KMS-11 (cell line): ENCODE data around the gene CHPT1.

Source experiments
- H2AFZ ChIP-seq: fragments of 200-600 bp; sonication (generic); 2 replicates; pipeline ENCODE4 v1.6.1; 2016; ENCODE audit warnings: antibody characterized with exemption, mixed run types, low read depth
- H3K27ac ChIP-seq: fragments of 200-600 bp; sonication (generic); 2 replicates; pipeline ENCODE4 v1.6.1; 2016; ENCODE audit warnings: mild to moderate bottlenecking, mixed run types
- H3K27me3 ChIP-seq: fragments of 200-600 bp; sonication (generic); 2 replicates; pipeline ENCODE4 v1.6.1; 2017; ENCODE audit warnings: mild to moderate bottlenecking, low read depth, mixed run types, moderate library complexity; ENCODE audit not compliant: insufficient read depth
- H3K36me3 ChIP-seq: fragments of 200-600 bp; sonication (generic); 2 replicates; pipeline ENCODE4 v1.6.1; 2017; ENCODE audit warnings: mild to moderate bottlenecking, mixed run types; ENCODE audit not compliant: insufficient read depth
- H3K4me1 ChIP-seq: fragments of 200-600 bp; sonication (generic); 2 replicates; pipeline ENCODE4 v1.6.1; 2016; ENCODE audit warnings: mild to moderate bottlenecking, low read depth, mixed run types; ENCODE audit not compliant: poor library complexity, severe bottlenecking
- H3K4me2 ChIP-seq: fragments of 200-600 bp; sonication (generic); 2 replicates; pipeline ENCODE4 v1.7.0; 2016; ENCODE audit warnings: mild to moderate bottlenecking, mixed run types
- H3K4me3 ChIP-seq: fragments of 200-600 bp; sonication (generic); IDR thresholded peaks from 2 replicates; pipeline ENCODE4 v1.6.1; 2017; ENCODE audit warnings: low read depth, low read length, mixed read lengths; ENCODE audit not compliant: insufficient read depth
- H3K79me2 ChIP-seq: fragments of 200-600 bp; sonication (generic); 2 replicates; pipeline ENCODE4 v1.6.1; 2016; ENCODE audit warnings: low read depth, mixed run types; ENCODE audit not compliant: insufficient read depth
- H3K9ac ChIP-seq: fragments of 200-600 bp; sonication (generic); 2 replicates; pipeline ENCODE4 v1.6.1; 2016; ENCODE audit warnings: mild to moderate bottlenecking, mixed run types
- H4K20me1 ChIP-seq: fragments of 200-600 bp; sonication (generic); 2 replicates; pipeline ENCODE4 v1.6.1; 2016; ENCODE audit warnings: mild to moderate bottlenecking, mixed run types; ENCODE audit not compliant: insufficient read depth
- CTCF ChIP-seq: fragments of 200-600 bp; sonication (generic); conservative IDR thresholded peaks from 2 replicates; pipeline ENCODE4 v1.6.1; 2017; ENCODE audit warnings: low read depth, mild to moderate bottlenecking, antibody characterized with exemption, low read length, moderate library complexity, mixed read lengths

The CHPT1 gene

GRCh38 chr12:101694986-101695385 lies 2.5 kb upstream of the CHPT1 start:
- H3K36me3 ChIP-seq: no peaks in the 10 kb centered on the region
- H3K4me3 ChIP-seq: no peak overlapping the region
- H4K20me1 ChIP-seq: no peaks in the 10 kb centered on the region
- H3K9ac ChIP-seq: no peak overlapping the region
- H3K27ac ChIP-seq: no peak overlapping the region
- TF ChIP-seq CTCF: no peak
- peaks cover 9% of the 10 kb centered on the region; the same call in 1 of the 2 replicates for H3K79me2 ChIP-seq
- peaks cover 15% of the 10 kb centered on the region for H3K4me1 ChIP-seq
- H3K4me2 ChIP-seq: no peak overlapping the region
- no peaks in the 10 kb centered on the region for H3K27me3 ChIP-seq
- H2AFZ ChIP-seq: no peak overlapping the region

- H3K36me3 ChIP-seq: no peaks in the 10 kb centered on the region
- no peak overlapping the region for H3K4me2 ChIP-seq
- H3K27me3 ChIP-seq: no peaks in the 10 kb centered on the region
- no peak overlapping the region for H3K9ac ChIP-seq
- peaks cover 15% of the 10 kb centered on the region for H3K4me1 ChIP-seq
- no peaks in the 10 kb centered on the region for H4K20me1 ChIP-seq
- H2AFZ ChIP-seq: no peak overlapping the region
- no peak for TF ChIP-seq CTCF
- no peak overlapping the region for H3K4me3 ChIP-seq
- H3K27ac ChIP-seq: no peak overlapping the region
- peaks cover 9% of the 10 kb centered on the region; the same call in 1 of the 2 replicates for H3K79me2 ChIP-seq
Observed at GRCh38 chr12:101695706-101696105, 1.7 kb upstream of the CHPT1 start.

- H3K36me3 ChIP-seq: no peaks in the 10 kb centered on the region
- peak overlapping the region; percentile 49 for H3K27ac ChIP-seq
Observed at GRCh38 chr12:101696251-101697196, 916 bp upstream of the CHPT1 start.

More at GRCh38 chr12:101696251-101697196, 916 bp upstream of the CHPT1 start:
- Histone ChIP-seq H3K9ac (peak overlapping the region; percentile 74; the same call in 1 of the 2 replicates), H4K20me1 (no peaks in the 10 kb centered on the region), H3K79me2 (peaks cover 9% of the 10 kb centered on the region; the same call in 1 of the 2 replicates), H3K4me2 (peak overlapping the region; percentile 71), H3K4me1 (peaks cover 15% of the 10 kb centered on the region), H3K27me3 (no peaks in the 10 kb centered on the region), H3K4me3 (no peak overlapping the region), H2AFZ (peak overlapping the region; percentile 90)
- TF ChIP-seq CTCF: no peak
